Esophagus squamous epithelium (tissue), 5 donors: ENCODE results near the gene TSPAN32. TPM values are rescaled to one million over a fixed set of nuclear protein-coding genes. Genes with fewer than 3 reads are reported as not detected.

Experiments used
- DNase-seq: peaks from one replicate; lab custom pipeline; 2025; lab: John Stamatoyannopoulos, UW
- H3K27ac ChIP-seq, 4 donors: fragments of 200-600 bp; sonication (generic); one replicate each; pipeline ENCODE4 v1.5.1; 2016 to 2019; ENCODE audit warnings: mild to moderate bottlenecking in 1 of 4
- H3K27me3 ChIP-seq, 4 donors: fragments of 200-600 bp; sonication (generic); 1 replicate in 3 of 4; 2 replicates in 1 of 4; pipeline versions ENCODE4 v1.5.1 to v1.6.0; 2017 to 2021; ENCODE audit warnings: antibody characterized with exemption in 1 of 4
- H3K36me3 ChIP-seq, 3 donors: fragments of 200-600 bp; sonication (generic); one replicate each; pipeline ENCODE4 v1.5.1; 2016 to 2019
- H3K4me1 ChIP-seq, 3 donors: fragments of 200-600 bp; sonication (generic); one replicate each; pipeline ENCODE4 v1.5.1; 2017 to 2019
- H3K4me3 ChIP-seq, 4 donors: fragments of 200-600 bp; sonication (generic); 1 replicate in 3 of 4; 2 replicates in 1 of 4; pipeline ENCODE4 v1.5.1; 2016 to 2019; ENCODE audit warnings: mild to moderate bottlenecking in 2 of 4, moderate library complexity in 1 of 4
- H3K9me3 ChIP-seq, 3 donors: fragments of 200-600 bp; sonication (generic); one replicate each; pipeline ENCODE4 v1.5.1; 2016 to 2019
- POLR2A ChIP-seq, 4 donors: fragments of 450-650 bp; IDR thresholded peaks; one replicate each; pipeline ENCODE4 v1.6.1; 2017; ENCODE audit warnings: antibody characterized with exemption in 4 of 4, mild to moderate bottlenecking in 4 of 4, moderate library complexity in 3 of 4
- WGBS, 2 donors: methylation state at CpG; one replicate each; pipeline ENCODE4 v1.1.5; 2018; 5-methylcytosine and 5-hydroxymethylcytosine counted together
- intact Hi-C: fragments of 100-400 bp; cut with DNase I; formaldehyde crosslinking; loops from one replicate; pipeline ENCODE4 v1.15.0; 2022
- total RNA-seq, 4 donors: library from RNA; depleted of rRNA; stranded (reverse); fragments of >200 nt; gene quantifications; one replicate each; pipeline ENCODE4 v1.1.0, GENCODE V29; 2016
- TF ChIP-seq, protein P1 (sequence below), 6 experiments: fragments of 450-650 bp in 4 of 6; fragments of 200-600 bp in 2 of 6; sonication (generic) in 2 of 6; IDR thresholded peaks; one replicate each; pipeline ENCODE4 v1.5.1; 2016 to 2019; ENCODE audit warnings: antibody characterized with exemption in 6 of 6, mild to moderate bottlenecking in 4 of 6, moderate library complexity in 4 of 6
- donor health status: DM: yes; HTN: yes; CAD: no.

TSPAN32 gene
- total RNA-seq, 4 donors from 2014 or later, result 2.5 TPM; not detected in 3

DNA sequence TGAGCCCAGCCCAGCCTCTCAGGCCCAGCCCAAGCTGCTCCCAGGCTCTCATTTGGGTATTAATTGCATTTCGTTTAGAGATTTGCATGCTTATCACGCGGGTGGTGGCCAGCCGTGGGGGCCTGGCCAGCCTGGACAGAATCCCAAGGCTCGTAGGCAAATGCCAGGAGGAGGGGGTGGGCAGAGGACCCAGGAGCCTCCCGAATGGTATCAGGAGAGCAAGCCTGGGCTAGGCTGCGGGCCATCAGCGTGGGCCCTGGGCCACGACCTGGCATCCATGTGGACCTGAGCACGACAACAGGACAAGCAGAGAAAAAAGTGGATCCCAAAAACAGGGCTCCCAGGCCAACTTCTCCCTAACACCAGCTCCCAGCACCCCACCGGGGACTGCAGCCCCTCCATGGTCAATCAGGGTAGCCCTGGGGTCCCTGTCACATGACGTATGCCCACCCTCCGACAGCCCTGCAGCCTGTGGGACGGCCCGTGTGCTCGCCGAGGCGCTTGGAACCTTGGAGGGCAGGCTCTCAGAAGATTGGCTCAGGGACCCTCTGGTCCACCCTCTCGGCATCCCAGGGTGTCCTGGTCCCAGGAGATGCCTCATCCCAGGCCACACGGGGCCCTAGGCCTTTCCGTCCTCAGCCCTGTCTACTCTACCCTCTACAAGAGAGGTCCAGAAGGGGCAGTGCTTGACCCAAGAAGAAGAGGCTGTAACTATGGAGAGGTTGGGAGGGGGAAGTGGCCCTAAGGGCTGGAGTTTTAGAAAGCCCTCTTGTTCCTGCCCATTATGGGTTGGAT lies 40.2 kb upstream of the TSPAN32 start:
- 57 to 75% methylated on average over 1 to 8 of the region's 21 CpGs for WGBS, 2 donors
- intact Hi-C loops, result no loop called here
- DNase-seq, result no peak

DNA sequence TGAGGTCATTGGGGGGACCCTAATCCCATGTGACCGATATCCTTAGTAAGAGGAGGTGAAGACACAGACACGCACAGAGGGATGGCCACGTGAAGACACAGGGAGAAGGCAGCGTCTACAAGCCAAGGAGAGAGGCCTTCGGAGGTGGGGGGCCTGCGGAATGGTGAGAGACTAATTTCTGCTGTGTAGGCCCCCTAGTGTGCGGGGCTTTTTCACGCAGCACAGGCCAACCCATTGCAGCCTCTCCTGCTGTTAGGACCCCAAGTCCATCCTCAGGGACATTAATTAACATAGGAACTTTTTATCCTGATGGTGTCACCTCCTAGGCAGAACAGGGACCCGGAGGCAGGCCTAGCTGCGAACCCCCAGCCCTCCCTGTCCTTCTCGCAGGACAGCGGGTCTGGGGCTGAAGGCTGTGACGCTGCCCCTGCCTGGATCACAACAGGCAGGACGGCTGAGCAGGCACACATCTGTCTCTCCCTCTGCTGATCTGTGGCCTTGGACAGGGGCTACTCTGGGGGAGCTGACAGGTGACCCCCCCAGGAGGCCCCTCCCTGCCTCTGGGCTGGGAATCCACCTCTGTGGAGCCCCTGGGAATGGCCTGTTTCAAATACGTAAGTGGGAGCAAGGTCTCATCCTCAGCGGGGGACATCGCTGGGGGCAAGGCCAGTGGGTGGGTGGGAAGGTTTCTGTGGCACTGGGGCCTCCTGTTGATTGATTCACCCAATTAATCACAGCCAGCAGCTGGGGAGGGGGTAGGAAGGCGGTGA lies 39.3 kb upstream of the TSPAN32 start:
- H3K9me3 ChIP-seq, result no peaks in the 10 kb centered on the region
- TF ChIP-seq, protein P1, sequence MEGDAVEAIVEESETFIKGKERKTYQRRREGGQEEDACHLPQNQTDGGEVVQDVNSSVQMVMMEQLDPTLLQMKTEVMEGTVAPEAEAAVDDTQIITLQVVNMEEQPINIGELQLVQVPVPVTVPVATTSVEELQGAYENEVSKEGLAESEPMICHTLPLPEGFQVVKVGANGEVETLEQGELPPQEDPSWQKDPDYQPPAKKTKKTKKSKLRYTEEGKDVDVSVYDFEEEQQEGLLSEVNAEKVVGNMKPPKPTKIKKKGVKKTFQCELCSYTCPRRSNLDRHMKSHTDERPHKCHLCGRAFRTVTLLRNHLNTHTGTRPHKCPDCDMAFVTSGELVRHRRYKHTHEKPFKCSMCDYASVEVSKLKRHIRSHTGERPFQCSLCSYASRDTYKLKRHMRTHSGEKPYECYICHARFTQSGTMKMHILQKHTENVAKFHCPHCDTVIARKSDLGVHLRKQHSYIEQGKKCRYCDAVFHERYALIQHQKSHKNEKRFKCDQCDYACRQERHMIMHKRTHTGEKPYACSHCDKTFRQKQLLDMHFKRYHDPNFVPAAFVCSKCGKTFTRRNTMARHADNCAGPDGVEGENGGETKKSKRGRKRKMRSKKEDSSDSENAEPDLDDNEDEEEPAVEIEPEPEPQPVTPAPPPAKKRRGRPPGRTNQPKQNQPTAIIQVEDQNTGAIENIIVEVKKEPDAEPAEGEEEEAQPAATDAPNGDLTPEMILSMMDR (IDR thresholded peaks at IDR 0.05), result no peak
- no peak for TF ChIP-seq POLR2A (IDR thresholded peaks at IDR 0.05)
- peaks cover under 1 to 25% (median 8%) of the 10 kb centered on the region in 3 donors for H3K4me1 ChIP-seq
- intact Hi-C loops, result no loop called here
- H3K27ac ChIP-seq, result no peak overlapping the region
- no peaks in the 10 kb centered on the region for H3K36me3 ChIP-seq
- H3K4me3 ChIP-seq, result no peak overlapping the region
- WGBS, 2 donors, result 85 to 90% methylated on average over 8 to 11 of the region's 18 CpGs
- peaks cover 0 to 57% (median 0%) of the 10 kb centered on the region in 4 donors for H3K27me3 ChIP-seq
- no peak for DNase-seq

More for the DNA sequence above, 40.2 kb upstream of the TSPAN32 start:
- Histone ChIP-seq H3K4me1 (peaks cover 5 to 33% (median 8%) of the 10 kb centered on the region in 3 donors), H3K9me3 (no peaks in the 10 kb centered on the region), H3K27ac (no peak overlapping the region), H3K4me3 (no peak overlapping the region), H3K36me3 (no peaks in the 10 kb centered on the region), H3K27me3 (peaks cover 0 to 49% (median 0%) of the 10 kb centered on the region in 4 donors)
- TF ChIP-seq, protein P1 (IDR thresholded peaks at IDR 0.05), result no peak
- TF ChIP-seq POLR2A (IDR thresholded peaks at IDR 0.05), result no peak

DNA sequence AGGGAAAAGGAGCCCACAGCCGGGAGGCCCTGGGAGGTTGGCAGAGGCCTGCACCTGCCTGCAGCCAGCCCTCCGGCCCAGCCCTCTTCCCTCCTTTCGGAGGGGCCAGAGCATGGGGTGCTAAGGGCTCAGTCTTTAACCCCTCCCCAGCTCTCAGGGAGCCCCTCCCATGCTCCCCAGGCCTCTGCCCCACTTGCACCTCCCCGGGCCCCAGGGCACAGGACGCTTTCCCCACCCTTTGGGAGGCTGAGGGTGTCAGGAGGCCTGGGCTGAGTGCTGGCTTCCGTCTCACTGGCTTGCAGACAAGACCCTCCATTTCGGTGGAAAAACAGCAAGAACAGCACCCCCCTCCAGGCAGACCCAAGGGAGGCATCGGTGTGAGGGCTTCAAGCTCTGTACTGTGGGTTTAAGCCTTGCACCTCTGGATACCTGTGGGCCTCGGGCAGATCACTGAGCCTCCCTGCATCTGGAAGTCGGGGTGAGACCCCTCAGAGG lies 38.7 kb upstream of the TSPAN32 start:
- H3K36me3 ChIP-seq, result no peaks in the 10 kb centered on the region
- 50% methylated on average over 1 of the region's 10 CpGs; no CpG with 5 or more reads in 1 of the 2 donors for WGBS, 2 donors
- H3K27ac ChIP-seq, result no peak overlapping the region
- H3K4me1 ChIP-seq, result peaks cover under 1 to 21% (median 8%) of the 10 kb centered on the region in 3 donors
- no peaks in the 10 kb centered on the region for H3K9me3 ChIP-seq
- TF ChIP-seq POLR2A (IDR thresholded peaks at IDR 0.05), result no peak
- TF ChIP-seq, protein P1 (IDR thresholded peaks at IDR 0.05), result no peak
- H3K27me3 ChIP-seq, result peaks cover 0 to 64% (median 0%) of the 10 kb centered on the region in 4 donors
- no peak overlapping the region for H3K4me3 ChIP-seq
- no peak for DNase-seq
- intact Hi-C loops, result no loop called here

DNA sequence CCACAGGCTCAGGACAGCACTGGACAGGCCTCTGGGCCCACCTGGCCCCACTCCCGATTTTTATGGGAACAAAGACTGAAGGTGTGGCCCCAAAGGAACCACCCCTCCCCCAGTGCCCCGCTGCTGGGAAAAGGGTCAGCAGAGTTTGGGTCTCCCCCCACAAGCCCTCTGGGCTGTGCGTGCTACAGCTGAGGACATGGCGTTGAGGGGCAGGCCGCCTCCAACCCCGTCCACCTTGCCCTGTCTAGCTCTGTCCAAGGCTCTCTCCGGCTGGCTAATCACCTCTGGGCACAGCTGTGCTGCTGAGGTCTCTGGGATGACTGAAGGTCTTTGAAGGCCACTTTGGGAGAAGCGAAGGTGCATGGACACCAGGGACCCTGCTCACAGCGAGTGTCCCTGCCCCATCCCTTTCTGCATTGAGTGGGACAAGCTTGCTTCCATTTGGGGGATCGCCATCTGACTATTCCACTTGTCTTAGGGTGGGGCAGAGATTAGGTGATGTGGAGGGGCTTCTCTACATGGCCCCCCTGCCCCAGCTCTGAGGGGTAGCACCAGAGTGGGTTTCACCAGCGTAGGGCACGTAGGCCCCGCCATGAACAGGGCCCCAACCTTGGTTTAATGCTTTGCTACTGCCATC lies 38.0 kb upstream of the TSPAN32 start:
- Histone ChIP-seq H3K36me3 (no peaks in the 10 kb centered on the region), H3K4me3 (no peak overlapping the region), H3K4me1 (peaks cover 8 to 28% (median 12%) of the 10 kb centered on the region in 3 donors), H3K9me3 (no peaks in the 10 kb centered on the region), H3K27me3 (peaks cover 0 to 71% (median 0%) of the 10 kb centered on the region in 4 donors), H3K27ac (no peak overlapping the region)
- 96 to 100% methylated on average over 3 to 4 of the region's 13 CpGs for WGBS, 2 donors
- no peak for DNase-seq
- intact Hi-C loops, result no loop called here
- TF ChIP-seq, protein P1 (IDR thresholded peaks at IDR 0.05), result no peak
- TF ChIP-seq POLR2A (IDR thresholded peaks at IDR 0.05), result no peak
